ENCODE measurements around the gene EIF5A.
"Not testable (repeated sequence)": the region's sequence is repeated elsewhere in the genome, so short reads cannot be mapped to it uniquely, and the experiment has no call there.

EIF5A gene

GRCh38 chr17:7332600-7333069 is 25.2 kb downstream of the EIF5A start:
- not testable (repeated sequence) for H4K91ac ChIP-seq (ENCODE audit: low read length); H3K79me1 ChIP-seq (replicated peaks; ENCODE audit: low read length, poor library complexity, severe bottlenecking); H2AK5ac ChIP-seq (ENCODE audit: low read length, severe bottlenecking); H3K4me3 ChIP-seq (ENCODE audit: insufficient read depth in 1 of 2, low read depth in 1 of 2, low read length in 2 of 2); H3K9me3 ChIP-seq (ENCODE audit: control insufficient read depth, low read length); H3K9ac ChIP-seq (ENCODE audit: low read length); H3K23ac ChIP-seq (ENCODE audit: low read length in 2 of 2); H2BK120ac ChIP-seq (ENCODE audit: low read depth, low read length); H2BK5ac ChIP-seq (ENCODE audit: low read depth, low read length, poor library complexity, severe bottlenecking); H3K4ac ChIP-seq (ENCODE audit: low read depth in 1 of 2, low read length in 2 of 2); H3K36me3 ChIP-seq (ENCODE audit: control insufficient read depth in 1 of 2, insufficient read depth in 2 of 2, low read depth in 1 of 2, low read length in 2 of 2); H3K14ac ChIP-seq (ENCODE audit: low read length in 2 of 2); H2AFZ ChIP-seq (ENCODE audit: low read depth, low read length); H3K27ac ChIP-seq (ENCODE audit: low read length, poor library complexity, severe bottlenecking); H3K18ac ChIP-seq (ENCODE audit: low read depth in 1 of 2, low read length in 2 of 2); DNase-seq; H3K4me2 ChIP-seq (ENCODE audit: low read length, poor library complexity, severe bottlenecking); H4K8ac ChIP-seq (ENCODE audit: low read length); H2BK15ac ChIP-seq (ENCODE audit: low read depth, poor library complexity, severe bottlenecking); H2BK12ac ChIP-seq (ENCODE audit: low read length in 2 of 2)
- WGBS, result 74% methylated on average over 14 of the region's 14 CpGs
- H3K27me3 ChIP-seq (ENCODE audit: control insufficient read depth in 1 of 2, insufficient read depth in 1 of 2, low read length in 2 of 2), result peaks cover 9 to 31% of the 10 kb centered on the region in 2 experiments
- peaks cover 11% of the 10 kb centered on the region for H3K4me1 ChIP-seq (ENCODE audit: control insufficient read depth, insufficient read depth, low read depth, low read length)

GRCh38 chr17:7334938-7335538 is 27.6 kb downstream of the EIF5A start:
- Histone ChIP-seq H3K36me3 (ENCODE audit: control insufficient read depth in 1 of 2, insufficient read depth in 2 of 2, low read depth in 1 of 2, low read length in 2 of 2) (no peaks in the 10 kb centered on the region), H4K8ac (ENCODE audit: low read length) (no peak overlapping the region), H3K14ac (ENCODE audit: low read length in 2 of 2) (no peak overlapping the region), H3K27ac (ENCODE audit: low read length, poor library complexity, severe bottlenecking) (no peak overlapping the region), H3K4ac (ENCODE audit: low read depth in 1 of 2, low read length in 2 of 2) (no peak overlapping the region), H3K9ac (ENCODE audit: low read length) (no peak overlapping the region), H3K23ac (ENCODE audit: low read length in 2 of 2) (no peak overlapping the region), H3K4me1 (ENCODE audit: control insufficient read depth, insufficient read depth, low read depth, low read length) (peaks cover 8% of the 10 kb centered on the region), H3K79me1 (replicated peaks; ENCODE audit: low read length, poor library complexity, severe bottlenecking) (no peaks in the 10 kb centered on the region), H3K18ac (ENCODE audit: low read depth in 1 of 2, low read length in 2 of 2) (no peak overlapping the region), H3K27me3 (ENCODE audit: control insufficient read depth in 1 of 2, insufficient read depth in 1 of 2, low read length in 2 of 2) (peaks cover 9 to 35% of the 10 kb centered on the region in 2 experiments), H2BK120ac (ENCODE audit: low read depth, low read length) (no peak overlapping the region), H3K9me3 (ENCODE audit: control insufficient read depth, low read length) (no peaks in the 10 kb centered on the region), H3K4me3 (ENCODE audit: insufficient read depth in 1 of 2, low read depth in 1 of 2, low read length in 2 of 2) (no peak overlapping the region), H2AFZ (ENCODE audit: low read depth, low read length) (no peak overlapping the region), H4K91ac (ENCODE audit: low read length) (no peak overlapping the region), H2AK5ac (ENCODE audit: low read length, severe bottlenecking) (no peak overlapping the region), H2BK5ac (ENCODE audit: low read depth, low read length, poor library complexity, severe bottlenecking) (no peak overlapping the region), H2BK12ac (ENCODE audit: low read length in 2 of 2) (no peak overlapping the region), H2BK15ac (ENCODE audit: low read depth, poor library complexity, severe bottlenecking) (no peak overlapping the region), H3K4me2 (ENCODE audit: low read length, poor library complexity, severe bottlenecking) (no peak overlapping the region)
- 98% methylated on average over 3 of the region's 3 CpGs for WGBS
- DNase-seq, result no peak

- not testable (repeated sequence) for H2BK5ac ChIP-seq (ENCODE audit: low read depth, low read length, poor library complexity, severe bottlenecking); H3K9ac ChIP-seq (ENCODE audit: low read length); H4K8ac ChIP-seq (ENCODE audit: low read length); DNase-seq; H4K91ac ChIP-seq (ENCODE audit: low read length); H3K4me2 ChIP-seq (ENCODE audit: low read length, poor library complexity, severe bottlenecking); H2BK15ac ChIP-seq (ENCODE audit: low read depth, poor library complexity, severe bottlenecking); H3K79me1 ChIP-seq (replicated peaks; ENCODE audit: low read length, poor library complexity, severe bottlenecking); H3K4ac ChIP-seq (ENCODE audit: low read depth in 1 of 2, low read length in 2 of 2); H2AK5ac ChIP-seq (ENCODE audit: low read length, severe bottlenecking); H2BK120ac ChIP-seq (ENCODE audit: low read depth, low read length); H3K4me3 ChIP-seq (ENCODE audit: insufficient read depth in 1 of 2, low read depth in 1 of 2, low read length in 2 of 2); H2BK12ac ChIP-seq (ENCODE audit: low read length in 2 of 2); H3K23ac ChIP-seq (ENCODE audit: low read length in 2 of 2); H3K27ac ChIP-seq (ENCODE audit: low read length, poor library complexity, severe bottlenecking); H3K9me3 ChIP-seq (ENCODE audit: control insufficient read depth, low read length); H3K4me1 ChIP-seq (ENCODE audit: control insufficient read depth, insufficient read depth, low read depth, low read length); H3K18ac ChIP-seq (ENCODE audit: low read depth in 1 of 2, low read length in 2 of 2); H3K14ac ChIP-seq (ENCODE audit: low read length in 2 of 2); H2AFZ ChIP-seq (ENCODE audit: low read depth, low read length); H3K36me3 ChIP-seq (ENCODE audit: control insufficient read depth in 1 of 2, insufficient read depth in 2 of 2, low read depth in 1 of 2, low read length in 2 of 2)
- H3K27me3 ChIP-seq (ENCODE audit: control insufficient read depth in 1 of 2, insufficient read depth in 1 of 2, low read length in 2 of 2), result peaks cover 9 to 38% of the 10 kb centered on the region in 2 experiments
- 92% methylated on average over 13 of the region's 13 CpGs for WGBS
These were observed 28.3 kb downstream of the EIF5A start for GRCh38 chr17:7335765-7336164.

- Histone ChIP-seq H3K23ac (ENCODE audit: low read length in 2 of 2) (no peak within 1 kb of the TSS), H2BK15ac (ENCODE audit: low read depth, poor library complexity, severe bottlenecking) (no peak within 1 kb of the TSS), H2AFZ (ENCODE audit: low read depth, low read length) (no peak within 1 kb of the TSS), H3K27me3 (ENCODE audit: control insufficient read depth in 1 of 2, insufficient read depth in 1 of 2, low read length in 2 of 2) (peaks cover 11 to 45% of the 10 kb centered on the region in 2 experiments), H3K79me1 (replicated peaks; ENCODE audit: low read length, poor library complexity, severe bottlenecking) (no peaks in the 10 kb centered on the region), H3K4me1 (ENCODE audit: control insufficient read depth, insufficient read depth, low read depth, low read length) (peaks cover 2% of the 10 kb centered on the region), H4K8ac (ENCODE audit: low read length) (no peak within 1 kb of the TSS), H3K4ac (ENCODE audit: low read depth in 1 of 2, low read length in 2 of 2) (no peak within 1 kb of the TSS), H3K27ac (ENCODE audit: low read length, poor library complexity, severe bottlenecking) (no peak within 1 kb of the TSS), H3K4me2 (ENCODE audit: low read length, poor library complexity, severe bottlenecking) (no peak within 1 kb of the TSS), H2BK12ac (ENCODE audit: low read length in 2 of 2) (no peak within 1 kb of the TSS), H3K18ac (ENCODE audit: low read depth in 1 of 2, low read length in 2 of 2) (no peak within 1 kb of the TSS), H3K14ac (ENCODE audit: low read length in 2 of 2) (no peak within 1 kb of the TSS), H3K36me3 (ENCODE audit: control insufficient read depth in 1 of 2, insufficient read depth in 2 of 2, low read depth in 1 of 2, low read length in 2 of 2) (no peaks in the 10 kb centered on the region), H4K91ac (ENCODE audit: low read length) (no peak within 1 kb of the TSS), H2AK5ac (ENCODE audit: low read length, severe bottlenecking) (no peak within 1 kb of the TSS), H3K4me3 (ENCODE audit: insufficient read depth in 1 of 2, low read depth in 1 of 2, low read length in 2 of 2) (no peak within 1 kb of the TSS), H3K9ac (ENCODE audit: low read length) (no peak within 1 kb of the TSS), H2BK120ac (ENCODE audit: low read depth, low read length) (no peak within 1 kb of the TSS), H3K9me3 (ENCODE audit: control insufficient read depth, low read length) (no peaks in the 10 kb centered on the region), H2BK5ac (ENCODE audit: low read depth, low read length, poor library complexity, severe bottlenecking) (no peak within 1 kb of the TSS)
- 51% methylated on average over 8 of the region's 17 CpGs for WGBS
- DNase-seq, result no peak
These were observed 29.1 kb downstream of the EIF5A start, which contains the start of gene ACAP1 for GRCh38 chr17:7336240-7337175. ACAP1 (plus strand) TSS chr17:7336529; CDS start chr17:7336735, 206 bp downstream.
